Liver (tissue), 9 donors: ENCODE measurements around the gene MEI4. TPM values are rescaled to one million over a fixed set of nuclear protein-coding genes. Genes with fewer than 3 reads are reported as not detected.

Source experiments
- DNase-seq: peaks from one replicate; pipeline ENCODE4 v3.0.0-alpha.2; 2017; ENCODE audit warnings: low spot score
- H3K27ac ChIP-seq, 2 donors: one replicate each; pipeline ENCODE4 v1.7.0; 2013; ENCODE audit warnings: inconsistent platforms in 2 of 2, low read length in 2 of 2, control low read depth in 1 of 2, low read depth in 1 of 2, mild to moderate bottlenecking in 1 of 2
- H3K27me3 ChIP-seq, 4 donors: one replicate each; pipeline versions ENCODE4 v1.6.1 to v1.7.0; 2013; ENCODE audit warnings: low read length in 3 of 4, inconsistent platforms in 1 of 4, mild to moderate bottlenecking in 1 of 4, moderate library complexity in 1 of 4; ENCODE audit not compliant: control insufficient read depth in 4 of 4, insufficient read depth in 4 of 4
- H3K36me3 ChIP-seq, 4 donors: one replicate each; pipeline versions ENCODE4 v1.6.1 to v1.7.0; 2013; ENCODE audit warnings: low read length in 3 of 4, mild to moderate bottlenecking in 3 of 4, low read depth in 1 of 4, moderate library complexity in 1 of 4; ENCODE audit not compliant: control insufficient read depth in 4 of 4, insufficient read depth in 3 of 4
- H3K4me1 ChIP-seq, 4 donors: one replicate each; pipeline versions ENCODE4 v1.6.1 to v1.7.0; 2013; ENCODE audit warnings: low read length in 3 of 4, mild to moderate bottlenecking in 3 of 4, moderate library complexity in 1 of 4; ENCODE audit not compliant: control insufficient read depth in 4 of 4, insufficient read depth in 4 of 4
- H3K4me3 ChIP-seq, 3 donors: one replicate each; pipeline versions ENCODE4 v1.6.1 to v1.7.0; 2013; ENCODE audit warnings: low read length in 3 of 3, control low read depth in 1 of 3, low read depth in 1 of 3, mild to moderate bottlenecking in 1 of 3
- H3K9ac ChIP-seq, 2 donors: one replicate each; pipeline ENCODE4 v1.7.0; 2013; ENCODE audit warnings: low read length in 2 of 2, mild to moderate bottlenecking in 2 of 2, moderate library complexity in 2 of 2, control low read depth in 1 of 2, low read depth in 1 of 2
- H3K9me3 ChIP-seq, 4 donors: one replicate each; pipeline versions ENCODE4 v1.6.1 to v1.7.0; 2013; ENCODE audit warnings: low read length in 3 of 4; ENCODE audit not compliant: control insufficient read depth in 4 of 4
- ATF3 ChIP-seq: IDR thresholded peaks from 2 replicates; pipeline ENCODE4 v1.6.1; 2016; ENCODE audit warnings: antibody characterized with exemption
- EGR1 ChIP-seq, 2 donors: IDR thresholded peaks; 2 replicates each; pipeline ENCODE4 v1.6.1; 2016 to 2018; ENCODE audit warnings: antibody characterized with exemption in 2 of 2, low read depth in 2 of 2
- FOXA2 ChIP-seq: IDR thresholded peaks from 2 replicates; pipeline ENCODE4 v1.6.1; 2016; ENCODE audit warnings: antibody characterized with exemption
- GABPA ChIP-seq, 2 donors: IDR thresholded peaks in 1 of 2; conservative IDR thresholded peaks in 1 of 2; 2 replicates each; pipeline ENCODE4 v1.6.1; 2016; ENCODE audit warnings: antibody characterized with exemption in 2 of 2, mild to moderate bottlenecking in 1 of 2, moderate library complexity in 1 of 2
- HNF4A ChIP-seq, 2 donors: conservative IDR thresholded peaks; 2 replicates each; pipeline ENCODE4 v1.6.1; 2016; ENCODE audit warnings: antibody characterized with exemption in 2 of 2, mild to moderate bottlenecking in 2 of 2
- HNF4G ChIP-seq: IDR thresholded peaks from 2 replicates; pipeline ENCODE4 v1.6.1; 2016; ENCODE audit warnings: antibody characterized with exemption
- JUND ChIP-seq, 2 donors: IDR thresholded peaks; 2 replicates each; pipeline ENCODE4 v1.6.1; 2016; ENCODE audit warnings: antibody characterized with exemption in 2 of 2
- MAX ChIP-seq: IDR thresholded peaks from 2 replicates; pipeline ENCODE4 v1.6.1; 2016; ENCODE audit warnings: antibody characterized with exemption
- NR2F2 ChIP-seq: IDR thresholded peaks from 2 replicates; pipeline ENCODE4 v1.6.1; 2016; ENCODE audit warnings: antibody characterized with exemption
- RAD21 ChIP-seq, 2 donors: IDR thresholded peaks; 2 replicates each; pipeline ENCODE4 v1.6.1; 2016; ENCODE audit warnings: antibody characterized with exemption in 2 of 2, mild to moderate bottlenecking in 2 of 2
- REST ChIP-seq: IDR thresholded peaks from 2 replicates; pipeline ENCODE4 v1.6.1; 2016; ENCODE audit warnings: antibody characterized with exemption, mild to moderate bottlenecking
- SP1 ChIP-seq: IDR thresholded peaks from 2 replicates; pipeline ENCODE4 v1.6.1; 2018; ENCODE audit warnings: antibody characterized with exemption, mild to moderate bottlenecking
- TAF1 ChIP-seq: conservative IDR thresholded peaks from 2 replicates; pipeline ENCODE4 v1.6.1; 2016; ENCODE audit warnings: antibody characterized with exemption, mild to moderate bottlenecking
- YY1 ChIP-seq: IDR thresholded peaks from 2 replicates; pipeline ENCODE4 v1.6.1; 2016; ENCODE audit warnings: antibody characterized with exemption, mild to moderate bottlenecking
- ZBTB33 ChIP-seq: IDR thresholded peaks from 2 replicates; pipeline ENCODE4 v1.6.1; 2016; ENCODE audit warnings: antibody characterized with exemption
- WGBS: extraction: QIAGEN DNeasy Blood & Tissue Kit; methylation state at CpG from one replicate; pipeline ENCODE4 v1.1.7; 2013; 5-methylcytosine and 5-hydroxymethylcytosine counted together
- polyA plus RNA-seq, 2 donors: library from polyadenylated mRNA; stranded (reverse) in 1 of 2; unstranded in 1 of 2; fragments of 200-250 nt in 1 of 2; fragments of >200 nt in 1 of 2; fragmentation: Nextera tagmentation in 1 of 2; extraction: Ambion mirVana in 1 of 2; gene quantifications; one replicate each; pipeline versions ENCODE4 v1.2.1 to v1.2.3, GENCODE V29; 2013 to 2015
- total RNA-seq, 2 donors: library from RNA; depleted of rRNA; stranded (reverse); fragments of >200 nt; gene quantifications; one replicate each; pipeline ENCODE4 v1.2.3, GENCODE V29; 2014
- donor health status: healthy.
- donor health status: healthy.
- donor health status: healthy.
- donor health status: healthy.
- donor health status: healthy.

MEI4 gene
- total and polyA plus RNA-seq, 4 donors, result 0.36 to 0.84 (median 0.42) TPM

- TF ChIP-seq ZBTB33, result no peak
Observed at GRCh38 chr6:77883851-77884250, 231.0 kb downstream of the MEI4 start (continued).

GRCh38 chr6:77893391-77893790 is 240.6 kb downstream of the MEI4 start:
- no peaks in the 10 kb centered on the region for H3K4me1 ChIP-seq
- TF ChIP-seq HNF4G (no peak), YY1 (no peak), JUND (IDR thresholded peaks at IDR 0.05) (no peak), SP1 (no peak), NR2F2 (no peak), RAD21 (IDR thresholded peaks at IDR 0.05) (no peak), HNF4A (conservative IDR thresholded peaks at IDR 0.05) (no peak), GABPA (IDR thresholded peaks at IDR 0.05 in 1 of 2, conservative IDR thresholded peaks at IDR 0.05 in 1 of 2) (no peak), EGR1 (IDR thresholded peaks at IDR 0.05; ENCODE audit: low read depth in 2 of 2) (no peak)
- no peak overlapping the region for H3K4me3 ChIP-seq
- WGBS, result 82% methylated on average over 4 of the region's 4 CpGs
- H3K9me3 ChIP-seq, result peaks cover 0 to 2% (median 2%) of the 10 kb centered on the region in 4 donors
- no peaks in the 10 kb centered on the region for H3K27me3 ChIP-seq
- no peak overlapping the region for H3K27ac ChIP-seq
- no peak overlapping the region for H3K9ac ChIP-seq
- no peak for DNase-seq
- H3K36me3 ChIP-seq, result no peaks in the 10 kb centered on the region

- Histone ChIP-seq H3K4me1 (no peaks in the 10 kb centered on the region), H3K9ac (no peak overlapping the region), H3K27me3 (no peaks in the 10 kb centered on the region), H3K9me3 (no peaks in the 10 kb centered on the region), H3K27ac (no peak overlapping the region), H3K36me3 (no peaks in the 10 kb centered on the region), H3K4me3 (no peak overlapping the region)
- DNase-seq, result no peak
- TF ChIP-seq TAF1 (no peak), HNF4A (conservative IDR thresholded peaks at IDR 0.05) (no peak), ATF3 (no peak), EGR1 (IDR thresholded peaks at IDR 0.05; ENCODE audit: low read depth in 2 of 2) (no peak), FOXA2 (no peak), MAX (no peak), JUND (IDR thresholded peaks at IDR 0.05) (no peak), ZBTB33 (no peak), SP1 (no peak), REST (no peak), HNF4G (no peak)
- 89% methylated on average over 3 of the region's 3 CpGs for WGBS
Observed at GRCh38 chr6:77906070-77906469, 253.2 kb downstream of the MEI4 start.
